ENCODE results near the gene FSTL4.

Gene FSTL4

DNA sequence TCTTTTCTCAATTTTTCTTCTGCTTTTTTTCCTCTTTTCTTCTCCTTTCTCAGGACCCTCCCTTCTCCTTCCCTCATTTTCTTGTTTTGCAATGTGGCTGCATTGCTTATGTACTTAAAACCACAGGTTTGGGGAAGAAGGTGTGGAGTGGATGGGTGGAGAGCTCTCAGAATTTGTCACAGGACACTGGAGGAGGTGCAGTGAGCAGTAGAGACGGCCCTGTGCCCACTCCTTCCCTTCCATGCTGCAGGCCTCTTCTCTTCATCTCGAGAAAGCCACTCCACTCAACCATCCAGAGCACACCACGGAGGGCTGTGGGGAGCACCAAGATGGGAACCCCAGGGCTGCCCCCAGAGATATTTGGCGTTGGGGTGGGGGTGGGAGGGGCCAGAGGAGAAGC lies 92.3 kb downstream of the FSTL4 start:
- TF ChIP-seq CTCF (IDR thresholded peaks at IDR 0.05; ENCODE audit: low read depth, low read length), result no peak

GRCh38 chr5:133519191-133519590 lies 93.2 kb downstream of the FSTL4 start:
- TF ChIP-seq CTCF (IDR thresholded peaks at IDR 0.05; ENCODE audit: low read depth, low read length), result no peak
- no peak for DNase-seq (ENCODE audit: extremely low read depth, low read depth)

More for the DNA sequence above, 92.3 kb downstream of the FSTL4 start:
- no peak for DNase-seq (ENCODE audit: extremely low read depth, low read depth)

DNA sequence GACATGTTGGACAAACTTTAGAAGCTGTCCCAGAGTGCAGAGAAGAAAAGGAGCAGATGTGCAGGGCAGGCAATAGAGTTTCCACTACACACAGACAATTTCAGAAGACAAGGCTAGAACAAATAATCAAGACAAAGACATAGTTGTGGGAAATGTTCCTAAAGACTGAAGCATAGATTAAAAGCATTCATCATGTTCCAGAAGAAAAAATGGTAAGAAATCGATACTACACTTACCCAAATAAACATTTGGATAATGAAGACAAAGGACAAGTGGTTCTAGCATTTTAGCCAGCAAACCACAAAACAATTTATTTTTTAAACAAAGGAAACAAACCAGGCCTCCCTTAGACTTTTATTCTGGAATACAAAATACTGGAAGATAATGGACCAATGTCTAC lies 97.9 kb downstream of the FSTL4 start:
- no peak for TF ChIP-seq CTCF (IDR thresholded peaks at IDR 0.05; ENCODE audit: low read depth, low read length)
- DNase-seq (ENCODE audit: extremely low read depth, low read depth), result no peak

DNA sequence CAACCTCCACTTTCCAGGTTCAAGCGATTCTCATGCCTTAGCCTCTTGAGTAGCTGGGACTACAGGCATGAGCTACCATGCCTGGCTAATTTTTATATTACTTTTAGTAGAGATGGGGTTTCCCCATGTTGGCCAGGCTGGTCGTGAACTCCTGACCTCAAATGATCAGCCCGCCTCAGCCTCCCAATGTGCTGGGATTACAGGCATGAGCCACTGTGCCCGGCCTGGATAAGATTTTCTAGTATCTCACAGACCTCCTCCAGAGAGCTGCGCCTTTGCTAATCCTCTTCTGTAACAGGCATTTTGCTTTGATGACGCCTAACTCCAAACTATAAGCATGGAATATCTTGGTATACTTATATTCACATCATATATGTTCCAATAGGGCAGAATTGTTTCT lies 99.4 kb downstream of the FSTL4 start:
- no peak for TF ChIP-seq CTCF (IDR thresholded peaks at IDR 0.05; ENCODE audit: low read depth, low read length)
- no peak for DNase-seq (ENCODE audit: extremely low read depth, low read depth)

DNA sequence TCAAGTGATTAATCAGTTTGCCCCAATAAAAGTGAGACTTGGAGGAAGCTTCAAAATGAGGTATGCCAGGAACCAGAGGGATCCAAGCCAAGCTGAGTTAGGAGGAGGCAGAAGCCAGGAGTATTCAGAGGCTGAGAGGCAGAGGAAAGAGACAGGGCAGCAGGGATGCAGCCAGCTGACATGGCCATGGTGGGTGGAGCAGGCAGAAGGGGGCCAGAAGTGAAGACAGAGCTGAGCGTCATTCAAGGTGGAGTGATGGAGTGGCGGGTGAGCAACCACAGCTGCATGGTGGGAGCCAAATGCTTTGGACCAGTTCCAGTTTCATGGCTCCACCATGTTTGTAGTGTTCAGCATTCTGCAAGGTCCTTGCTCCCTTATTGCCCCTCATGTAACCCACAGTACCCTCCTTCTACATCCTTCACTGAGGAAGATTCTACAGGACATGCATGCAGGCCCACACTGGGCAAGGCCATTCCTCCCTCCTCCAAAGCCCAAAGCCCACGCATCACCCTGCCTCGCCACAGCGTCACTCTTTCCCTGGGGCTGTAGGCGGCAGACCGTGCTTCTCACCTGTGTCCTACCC lies 100.6 kb downstream of the FSTL4 start:
- TF ChIP-seq CTCF (IDR thresholded peaks at IDR 0.05; ENCODE audit: low read depth, low read length), result no peak
- no peak for DNase-seq (ENCODE audit: extremely low read depth, low read depth)

DNA sequence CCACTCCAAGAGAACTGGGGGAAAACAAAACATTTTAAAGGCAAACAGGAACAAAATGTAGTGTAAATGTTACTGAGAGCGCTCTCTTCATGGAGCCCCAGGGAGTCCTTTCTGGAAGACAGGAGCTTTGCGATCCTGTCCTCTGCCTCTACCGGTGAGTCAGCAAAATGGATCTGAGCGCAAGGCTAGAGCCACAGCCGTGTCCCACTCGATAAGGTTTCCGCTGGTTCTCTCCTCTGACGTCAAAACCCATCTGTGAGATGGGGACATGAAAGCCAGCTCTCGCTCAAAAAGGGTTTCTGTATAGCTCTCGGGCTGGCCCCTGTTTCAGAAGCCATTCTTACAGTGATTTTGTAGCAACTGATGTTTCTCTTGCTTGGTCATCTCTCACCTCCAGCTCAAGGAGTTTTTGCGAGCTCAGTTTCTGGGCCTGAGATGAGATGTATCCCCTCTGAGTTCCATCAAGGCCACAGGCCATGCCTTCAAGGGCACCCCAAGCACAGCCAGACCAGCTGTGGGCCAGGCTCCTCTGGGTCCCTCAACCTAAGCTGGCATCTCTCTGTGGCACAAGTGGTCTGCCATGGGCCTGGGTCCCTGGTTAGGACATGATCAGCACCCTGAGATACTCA lies 101.6 kb downstream of the FSTL4 start:
- DNase-seq (ENCODE audit: extremely low read depth, low read depth), result no peak
- TF ChIP-seq CTCF (IDR thresholded peaks at IDR 0.05; ENCODE audit: low read depth, low read length), result no peak

DNA sequence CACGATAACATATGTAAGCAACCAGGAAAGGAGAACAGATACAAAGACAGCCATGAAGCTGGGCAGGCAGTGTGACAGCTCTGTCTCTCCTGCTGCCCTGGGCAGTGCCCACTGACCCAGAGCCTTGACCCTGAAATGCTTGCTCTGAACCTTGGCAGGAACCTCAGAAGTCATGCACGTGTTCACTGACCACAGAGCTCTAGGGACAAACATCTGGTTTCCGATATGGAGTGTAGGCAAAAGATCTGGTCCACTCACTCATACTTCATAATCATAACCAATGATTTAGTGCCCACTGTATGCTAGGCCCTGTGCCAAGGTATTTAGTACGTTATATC lies 102.6 kb downstream of the FSTL4 start:
- TF ChIP-seq CTCF (IDR thresholded peaks at IDR 0.05; ENCODE audit: low read depth, low read length), result no peak

More for the DNA sequence above, 102.6 kb downstream of the FSTL4 start:
- DNase-seq (ENCODE audit: extremely low read depth, low read depth), result no peak
